WI38 (cell line): ENCODE measurements around the gene PDXP.

Source experiments
- H3K4me3 ChIP-seq: 2 replicates; pipeline ENCODE4 v1.5.1; 2011; ENCODE audit warnings: low read depth, mild to moderate bottlenecking, control low read depth, low read length
- CTCF ChIP-seq: IDR thresholded peaks from 2 replicates; pipeline ENCODE4 v1.5.1; 2012; ENCODE audit warnings: low read depth, mild to moderate bottlenecking, control low read depth, low read length

Gene PDXP

DNA sequence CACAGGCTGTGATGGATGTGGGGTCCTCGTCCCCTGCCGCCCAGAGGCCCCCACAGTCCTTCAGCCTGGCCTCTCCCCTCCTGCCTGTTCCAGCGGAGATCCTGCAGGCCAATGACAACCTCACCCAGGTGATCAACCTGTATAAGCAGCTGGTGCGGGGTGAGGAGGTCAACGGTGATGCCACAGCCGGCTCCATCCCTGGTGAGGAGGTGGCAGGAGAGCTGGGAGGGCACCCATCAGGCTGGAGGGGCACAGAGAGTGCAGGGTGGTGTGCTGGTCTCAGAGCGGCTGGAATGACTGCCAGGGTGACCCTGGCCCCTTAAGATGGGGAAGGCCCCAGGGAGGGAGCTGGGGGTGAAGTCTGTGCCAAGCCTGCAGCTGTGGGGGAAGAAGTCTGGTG is 33.6 kb upstream of the PDXP start:
- TF ChIP-seq CTCF, result no peak
- no peak overlapping the region for H3K4me3 ChIP-seq

DNA sequence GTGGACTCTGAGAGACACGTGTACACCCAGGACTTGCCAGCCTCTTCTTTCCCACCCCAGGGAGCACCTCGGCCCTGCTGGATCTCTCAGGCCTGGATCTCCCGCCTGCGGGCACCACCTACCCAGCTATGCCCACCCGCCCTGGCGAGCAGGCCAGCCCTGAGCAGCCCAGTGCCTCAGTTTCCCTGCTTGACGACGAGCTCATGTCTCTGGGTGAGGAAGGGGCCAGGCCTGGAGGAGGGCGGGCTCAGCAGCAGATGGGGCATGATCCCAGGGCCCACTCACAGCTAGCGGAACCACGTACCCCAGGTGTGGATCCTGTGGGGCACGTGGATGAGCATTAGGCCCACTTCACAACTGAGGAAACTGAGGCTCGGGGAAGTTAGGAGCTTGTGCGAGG is 32.8 kb upstream of the PDXP start:
- no peak for TF ChIP-seq CTCF
- no peak overlapping the region for H3K4me3 ChIP-seq

DNA sequence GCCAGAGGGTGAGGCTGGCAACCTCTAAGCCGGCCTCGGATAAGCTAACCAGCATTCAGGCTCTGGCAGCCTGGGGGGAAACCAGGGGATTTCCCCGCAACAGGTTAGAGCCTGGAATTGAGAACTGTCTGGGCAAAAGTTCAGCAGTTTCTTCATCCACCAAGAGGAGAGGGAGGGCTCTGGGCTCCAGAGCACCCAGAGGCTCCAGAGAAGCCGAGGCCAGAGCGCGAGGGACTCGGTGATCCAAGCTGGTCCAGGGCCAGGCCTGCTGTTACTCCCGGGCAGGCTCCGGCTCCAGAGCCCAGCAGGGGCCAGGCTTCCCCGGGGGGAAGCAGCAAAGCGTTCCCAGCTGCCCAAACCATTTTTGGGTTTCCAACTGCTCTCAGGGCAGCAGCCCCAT is 32.4 kb upstream of the PDXP start:
- no peak overlapping the region for H3K4me3 ChIP-seq
- TF ChIP-seq CTCF, result no peak

- no peak overlapping the region for H3K4me3 ChIP-seq
- no peak for TF ChIP-seq CTCF
Observed at GRCh38 chr22:37626556-37627075, 31.9 kb upstream of the PDXP start.

DNA sequence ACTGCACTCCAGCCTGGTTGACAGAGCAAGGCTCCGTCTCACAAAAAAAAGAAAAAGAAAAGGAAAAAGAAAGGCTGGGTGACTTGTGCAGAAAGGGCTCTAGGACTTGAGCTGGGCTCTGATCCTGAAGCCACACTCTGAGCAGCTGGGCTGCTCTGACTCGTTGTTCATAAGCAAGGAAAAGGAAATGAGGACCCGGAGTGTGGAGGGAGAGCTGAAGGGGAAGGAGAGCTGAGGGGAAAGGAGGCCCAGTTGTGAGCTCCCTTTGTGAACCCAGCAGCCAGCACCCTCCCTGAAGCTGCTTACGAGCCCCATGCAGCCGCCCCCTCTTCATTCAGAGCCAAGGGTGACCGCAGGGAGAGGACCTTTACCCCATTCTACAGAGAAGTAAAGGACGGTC is 31.4 kb upstream of the PDXP start:
- H3K4me3 ChIP-seq, result no peak overlapping the region
- TF ChIP-seq CTCF, result no peak

DNA sequence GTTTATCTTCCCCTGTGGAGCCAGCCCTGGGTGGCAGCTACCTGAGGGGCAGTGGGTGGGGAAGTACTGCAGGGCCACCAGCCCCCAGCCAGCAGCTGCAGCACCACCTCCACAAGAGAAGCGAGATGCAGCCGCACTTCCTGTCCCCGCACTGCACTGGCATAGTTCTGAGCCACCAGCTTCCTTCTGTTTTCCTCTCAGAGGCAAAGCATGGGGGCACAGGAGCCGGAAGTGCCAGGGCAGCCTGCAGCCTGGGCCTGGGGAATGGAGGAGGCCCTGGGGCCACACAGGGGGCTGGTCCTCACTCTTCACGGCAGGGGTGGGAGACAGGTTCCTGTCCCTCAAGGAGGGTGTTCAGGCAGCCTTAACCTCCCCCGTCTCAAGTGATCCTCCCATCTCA is 31.0 kb upstream of the PDXP start:
- TF ChIP-seq CTCF, result no peak
- no peak overlapping the region for H3K4me3 ChIP-seq

DNA sequence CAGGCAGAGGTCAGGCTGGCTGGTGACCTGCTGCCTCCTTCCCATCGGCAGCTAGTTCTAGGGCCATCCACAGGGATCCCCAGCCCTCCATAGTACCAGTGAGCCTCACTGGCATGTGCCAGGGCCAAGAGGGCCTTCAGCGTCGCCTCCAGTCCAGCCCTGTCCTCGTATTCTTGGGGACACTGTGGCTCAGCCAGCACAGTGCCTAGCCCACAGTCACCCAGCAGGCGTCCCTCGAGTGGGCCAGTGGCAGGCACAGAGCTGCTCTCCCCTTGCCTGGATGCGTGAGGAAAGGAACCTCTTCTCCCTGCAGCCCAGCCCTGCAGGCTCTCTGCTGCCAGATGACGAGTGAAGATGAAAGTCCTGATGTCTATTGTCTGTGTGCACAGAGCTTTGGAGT is 29.7 kb upstream of the PDXP start:
- no peak overlapping the region for H3K4me3 ChIP-seq
- no peak for TF ChIP-seq CTCF
